CD4-positive, alpha-beta T cell treated with Interleukin-15 for 4 hours (primary cell): ENCODE measurements around the gene FAM3B.

Experiments used
- DNase-seq: peaks from one replicate; pipeline ENCODE4 v3.0.0-alpha.2; 2020; ENCODE audit warnings: low spot score

The FAM3B gene

DNA sequence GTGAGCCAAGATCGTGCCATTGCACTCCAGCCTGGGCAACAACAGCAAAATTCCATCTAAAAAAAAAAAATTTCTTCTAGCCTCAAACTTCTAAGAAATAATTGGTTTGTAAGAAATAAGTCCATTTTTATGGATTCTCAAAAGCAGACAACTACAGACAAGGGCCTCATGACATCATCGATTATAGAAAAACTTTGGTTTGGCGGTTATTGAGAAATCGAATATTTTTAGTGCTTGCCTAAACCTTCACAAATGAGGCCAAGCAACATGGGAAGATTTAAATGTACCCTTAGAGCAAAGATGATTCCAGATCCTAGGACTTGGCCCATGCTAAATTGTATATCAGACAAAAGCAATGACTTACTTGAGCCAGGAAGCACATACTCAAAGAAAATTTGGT, 81.7 kb downstream of the FAM3B start:
- no peak for DNase-seq

DNA sequence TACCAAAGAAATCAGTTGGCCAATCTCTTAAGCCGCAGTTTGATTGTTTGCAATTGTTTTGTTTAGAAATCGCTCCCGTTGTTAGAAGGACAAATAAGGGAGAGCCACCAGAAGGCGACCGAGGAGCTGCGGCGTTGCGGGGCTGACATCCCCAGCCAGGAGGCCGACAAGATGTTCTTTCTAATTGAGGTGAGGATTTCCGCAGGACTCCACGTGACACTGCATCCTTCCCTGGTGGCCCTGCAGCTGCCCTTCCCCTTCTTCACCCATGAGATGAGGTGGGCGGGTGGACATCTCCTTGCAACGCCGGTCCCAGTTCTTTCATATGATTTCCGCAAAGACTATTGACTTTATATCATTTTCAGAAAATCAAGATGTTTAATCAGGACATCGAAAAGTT, 82.2 kb downstream of the FAM3B start:
- no peak for DNase-seq

DNA sequence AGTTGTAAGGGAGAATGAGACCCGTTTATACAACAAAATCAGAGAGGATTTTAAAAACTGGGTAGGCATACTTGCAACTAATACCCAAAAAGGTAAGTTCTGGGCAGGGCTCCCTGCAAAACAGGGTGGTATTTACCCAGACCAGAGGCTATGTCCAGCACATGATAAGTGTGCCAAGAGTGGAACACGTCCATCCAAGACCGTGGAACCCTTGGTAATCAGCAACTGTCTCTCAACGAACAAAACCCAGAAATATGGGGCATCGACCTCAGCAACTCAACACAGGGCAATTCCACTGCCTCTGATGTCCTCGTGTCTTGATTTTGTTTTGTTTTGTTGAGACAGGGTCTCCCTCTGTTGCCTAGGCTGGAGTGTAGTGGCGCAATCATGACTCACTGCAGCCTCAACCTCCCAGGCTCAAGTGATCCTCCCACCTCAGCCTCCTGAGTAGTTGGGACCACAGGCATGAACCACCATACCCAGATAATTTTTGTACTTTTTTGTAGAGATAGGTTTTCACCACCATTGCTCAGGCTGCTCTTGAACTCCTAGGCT, 82.7 kb downstream of the FAM3B start:
- DNase-seq = no peak

DNA sequence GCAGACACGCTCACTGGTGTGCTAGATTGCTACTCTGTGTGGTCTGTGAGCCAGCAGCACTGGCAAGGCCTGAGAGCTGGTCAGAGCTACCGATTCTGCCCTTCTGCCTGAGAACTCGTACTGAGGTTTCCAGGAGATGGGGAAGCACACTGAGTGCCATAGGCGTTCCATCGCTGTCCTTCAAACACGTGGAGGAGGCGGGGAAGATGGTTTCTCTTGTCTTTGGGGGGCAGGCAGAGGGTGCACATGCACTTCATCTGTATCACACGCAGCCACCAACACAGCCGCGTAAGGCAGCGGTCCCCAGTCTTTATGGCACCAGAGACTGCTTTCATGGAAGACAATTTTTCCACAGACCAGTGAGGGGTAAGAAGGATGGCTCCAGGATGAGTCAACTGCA, 85.6 kb downstream of the FAM3B start:
- DNase-seq = no peak

DNA sequence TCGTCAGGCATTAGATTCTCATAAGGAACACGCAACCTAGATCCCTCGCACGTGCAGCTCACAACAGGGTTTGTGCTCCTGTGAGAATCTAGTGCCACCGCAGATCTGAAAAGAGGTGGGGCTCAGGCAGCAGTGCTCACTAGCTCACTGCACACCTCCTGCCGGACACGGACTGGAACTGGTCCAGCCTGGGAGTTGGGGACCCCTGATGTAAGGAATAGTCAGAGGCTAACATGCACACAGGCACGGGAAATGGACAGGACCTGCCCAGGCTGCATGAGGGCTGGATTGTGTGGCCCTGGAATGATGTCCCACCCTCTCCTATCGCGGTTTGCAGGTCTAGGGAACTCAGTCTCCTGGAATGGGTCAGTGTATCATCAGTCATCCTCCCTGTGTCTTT, 86.2 kb downstream of the FAM3B start:
- DNase-seq = no peak

DNA sequence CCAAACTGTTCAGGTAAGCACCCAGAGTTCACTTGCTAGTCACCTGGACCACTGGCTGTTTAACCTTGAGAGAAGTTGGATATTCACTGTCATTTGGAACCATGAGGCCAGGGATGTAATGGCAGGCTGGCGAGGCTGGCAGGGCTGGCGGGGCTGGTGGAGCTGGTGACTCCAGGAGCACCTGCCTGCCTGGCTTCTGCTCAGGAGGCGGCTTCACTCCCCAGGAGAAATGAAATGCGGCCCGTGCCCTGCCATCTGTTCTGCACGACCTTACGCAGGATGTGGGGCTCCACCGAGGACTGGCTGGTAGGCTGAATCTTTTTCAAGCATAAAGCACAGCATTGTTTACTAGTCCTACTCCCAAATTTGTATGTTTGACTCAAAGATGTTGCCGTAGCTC, 86.7 kb downstream of the FAM3B start:
- DNase-seq = no peak

DNA sequence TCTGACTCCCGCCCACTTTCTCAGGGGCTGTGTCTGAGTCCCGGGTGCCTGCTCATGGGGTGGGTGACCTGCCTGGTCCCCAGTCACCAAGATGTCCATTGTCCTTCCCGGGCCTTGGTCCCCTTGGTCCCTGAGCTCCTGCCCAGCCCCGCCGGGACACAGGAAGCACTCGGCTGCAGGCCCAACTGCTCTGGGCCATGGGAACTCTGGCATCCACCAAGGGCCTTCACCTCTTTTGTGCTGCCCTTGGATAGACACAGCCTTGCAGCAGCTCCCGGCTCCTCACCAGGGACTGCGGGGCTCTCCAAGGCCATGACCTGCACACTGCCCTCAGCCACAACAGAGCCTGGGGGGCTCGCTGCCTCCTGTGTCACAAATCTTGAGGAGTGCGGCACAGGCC, 87.4 kb downstream of the FAM3B start:
- DNase-seq = no peak

DNA sequence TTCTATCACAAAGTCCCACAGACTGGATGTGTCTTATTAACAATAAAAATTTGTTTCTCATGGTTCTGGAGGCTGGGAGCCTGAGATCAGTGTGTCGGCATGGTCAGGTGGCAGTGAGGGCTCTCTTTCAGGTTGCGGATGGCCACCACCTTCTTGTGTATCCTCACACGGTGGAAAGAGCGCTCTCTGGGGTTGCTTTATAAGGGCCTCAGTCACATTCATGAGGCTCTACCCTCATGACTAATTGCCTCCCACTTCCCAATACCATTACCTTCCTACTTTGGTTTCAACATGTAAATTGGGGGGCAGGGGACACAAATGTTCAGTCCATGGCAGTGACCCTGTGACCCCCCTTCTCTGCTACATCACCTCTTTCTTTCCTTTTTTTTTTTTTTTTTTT, 88.7 kb downstream of the FAM3B start:
- no peak for DNase-seq

DNA sequence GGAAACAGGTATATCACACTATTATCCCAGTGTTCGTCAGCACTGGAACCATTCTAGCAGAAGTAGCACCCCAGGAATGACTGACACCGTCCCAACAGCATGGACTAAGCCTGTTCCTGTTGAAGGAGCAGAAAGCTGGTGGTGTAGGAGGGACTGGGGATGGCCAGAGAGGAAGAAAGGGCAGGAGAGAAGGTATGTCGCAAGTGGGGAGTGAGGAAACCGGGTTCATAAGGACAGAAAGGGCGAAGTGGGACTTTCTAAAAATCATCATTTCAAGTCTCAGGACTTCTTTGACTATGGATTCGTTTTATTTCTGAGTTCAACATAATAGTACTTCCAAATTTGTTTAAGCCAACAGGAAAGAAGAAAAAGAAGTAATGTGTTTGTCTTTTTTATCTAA, 89.7 kb downstream of the FAM3B start:
- no peak for DNase-seq
